ENCODE results near the gene SERPINB3.
"Not testable (repeated sequence)": the region's sequence is repeated elsewhere in the genome, so short reads cannot be mapped to it uniquely, and the experiment has no call there.

The SERPINB3 gene

GRCh38 chr18:63648241-63648640 is 13.5 kb downstream of the SERPINB3 start:
- TF ChIP-seq ISL1 (CRISPR knock-in tag; IDR thresholded peaks at IDR 0.05) (no peak), TCF4 (CRISPR knock-in tag; IDR thresholded peaks at IDR 0.05; ENCODE audit: borderline replicate concordance) (no peak), RARB (CRISPR knock-in tag; IDR thresholded peaks at IDR 0.05) (no peak), SNAI2 (CRISPR knock-in tag; IDR thresholded peaks at IDR 0.05) (no peak), TOX (CRISPR knock-in tag; IDR thresholded peaks at IDR 0.05; ENCODE audit: borderline replicate concordance) (no peak), ESRRG (CRISPR knock-in tag; IDR thresholded peaks at IDR 0.05) (no peak), GLIS3 (CRISPR knock-in tag; IDR thresholded peaks at IDR 0.05) (no peak), CSDC2 (CRISPR knock-in tag; IDR thresholded peaks at IDR 0.05) (no peak), BACH2 (CRISPR knock-in tag; IDR thresholded peaks at IDR 0.05; ENCODE audit: borderline replicate concordance) (no peak)
- ATAC-seq, result no peak

- ATAC-seq, result no peak
- TF ChIP-seq ZFP30 (CRISPR knock-in tag; IDR thresholded peaks at IDR 0.05), result no peak
- no peak for TF ChIP-seq CREB5 (CRISPR knock-in tag; IDR thresholded peaks at IDR 0.05; ENCODE audit: low read depth)
- TF ChIP-seq ARNTL (CRISPR knock-in tag; IDR thresholded peaks at IDR 0.05; ENCODE audit: borderline replicate concordance, low read depth), result no peak
- TF ChIP-seq ISL1 (CRISPR knock-in tag; IDR thresholded peaks at IDR 0.05), result no peak
- TF ChIP-seq TCF4 (CRISPR knock-in tag; IDR thresholded peaks at IDR 0.05; ENCODE audit: borderline replicate concordance), result no peak
- no peak for TF ChIP-seq ZNF8 (CRISPR knock-in tag; IDR thresholded peaks at IDR 0.05)
- TF ChIP-seq PPARA (CRISPR knock-in tag; IDR thresholded peaks at IDR 0.05; ENCODE audit: borderline replicate concordance), result no peak
- no peak for TF ChIP-seq SNAI2 (CRISPR knock-in tag; IDR thresholded peaks at IDR 0.05)
Observed at GRCh38 chr18:63646936-63647335, 14.8 kb downstream of the SERPINB3 start.

- not testable (repeated sequence) for ATAC-seq
Observed at GRCh38 chr18:63644694-63645093, 17.0 kb downstream of the SERPINB3 start.

GRCh38 chr18:63644142-63644541 is 17.6 kb downstream of the SERPINB3 start, which contains the start of gene SERPINB4:
TSS of gene SERPINB4 (minus strand) at chr18:63644256. CDS start at chr18:63643577, 679 bp downstream.
- ATAC-seq, result not testable (repeated sequence)

- ATAC-seq, result not testable (repeated sequence)
Observed at GRCh38 chr18:63642668-63643356, 18.9 kb downstream of the SERPINB3 start.

GRCh38 chr18:63641157-63641680 is 20.5 kb downstream of the SERPINB3 start:
- ATAC-seq, result not testable (repeated sequence)

- no peak for ATAC-seq
- no peak for TF ChIP-seq OSR1 (CRISPR knock-in tag; IDR thresholded peaks at IDR 0.05)
- no peak for TF ChIP-seq PATZ1 (CRISPR knock-in tag; IDR thresholded peaks at IDR 0.05; ENCODE audit: borderline replicate concordance)
- no peak for TF ChIP-seq PPARA (CRISPR knock-in tag; IDR thresholded peaks at IDR 0.05; ENCODE audit: borderline replicate concordance)
- no peak for TF ChIP-seq TOX (CRISPR knock-in tag; IDR thresholded peaks at IDR 0.05; ENCODE audit: borderline replicate concordance)
- TF ChIP-seq ZC3H10 (CRISPR knock-in tag; IDR thresholded peaks at IDR 0.05), result no peak
- no peak for TF ChIP-seq ARNTL (CRISPR knock-in tag; IDR thresholded peaks at IDR 0.05; ENCODE audit: borderline replicate concordance, low read depth)
- TF ChIP-seq TCF4 (CRISPR knock-in tag; IDR thresholded peaks at IDR 0.05; ENCODE audit: borderline replicate concordance), result no peak
- no peak for TF ChIP-seq BACH2 (CRISPR knock-in tag; IDR thresholded peaks at IDR 0.05; ENCODE audit: borderline replicate concordance)
- TF ChIP-seq POU6F1 (CRISPR knock-in tag; IDR thresholded peaks at IDR 0.05; ENCODE audit: borderline replicate concordance, low read depth), result no peak
- no peak for TF ChIP-seq ZNF8 (CRISPR knock-in tag; IDR thresholded peaks at IDR 0.05)
- no peak for TF ChIP-seq ZNF565 (CRISPR knock-in tag; conservative IDR thresholded peaks at IDR 0.05; ENCODE audit: low read depth)
- no peak for TF ChIP-seq SNAI2 (CRISPR knock-in tag; IDR thresholded peaks at IDR 0.05)
Observed at GRCh38 chr18:63637703-63638102, 24.0 kb downstream of the SERPINB3 start.

Measured in SK-N-SH treated with all-trans-retinoic acid at 6 μM for 48 hours (cell line).